Measurements from ENCODE around the gene NPTXR. TPM values are rescaled to one million over a fixed set of nuclear protein-coding genes. Genes with fewer than 3 reads are reported as not detected.

Gene NPTXR
- total RNA-seq (2021), result 10.4 to 11.2 TPM (median 10.6 TPM) in 3 replicates
- Bru-seq, nascent RNA, result percentile 43 among the genes with signal in this experiment
- long read RNA-seq, experiment 1, full-length matches to known transcripts, result 12 of 29 reads
- long read RNA-seq, experiment 1, partial matches to known transcripts, result 2 of 29 reads
- long read RNA-seq, experiment 1, other reads (novel, unspliced or antisense), result 15 of 29 reads
- long read RNA-seq, experiment 2, full-length matches to known transcripts, result 4 of 21 reads
- long read RNA-seq, experiment 2, partial matches to known transcripts, result 0 of 21 reads
- long read RNA-seq, experiment 2, other reads (novel, unspliced or antisense), result 17 of 21 reads
- long read RNA-seq, experiment 3, partial matches to known transcripts, result 0 of 1 reads
- long read RNA-seq, experiment 3, other reads (novel, unspliced or antisense), result 1 of 1 reads

GRCh38 chr22:38843657-38844314, at the start of gene NPTXR:
Gene NPTXR, minus strand, starts transcription at chr22:38844028.
- Mint-ChIP-seq H3K27ac (no peak within 1 kb of the TSS), H3K36me3 (no peaks in the 10 kb centered on the region), H3K4me1 (peaks cover 21% of the 10 kb centered on the region), H3K27me3 (ENCODE audit: low read depth) (peaks cover 69% of the 10 kb centered on the region), H3K4me3 (peak within 1 kb of the TSS; percentile 81), H3K9me3 (no peaks in the 10 kb centered on the region)
- DNase-seq (ENCODE audit: low spot score), result peak; percentile 59
- ChIA-PET POLR2A (interaction anchor here (1.0 kb wide), 1 partner anchor 17 kb away, joined by 3 read pairs; no protein-coding TSS in a partner anchor), CTCF (interaction anchor here (0.9 to 3.9 kb wide), 9 partner anchors 9 to 119 kb away, joined by 3 to 51 read pairs (median 8); no protein-coding TSS in a partner anchor)
- peak; percentile 77 for ATAC-seq
- peak; percentile 59; the same call in 1 of the 2 replicates for TF ChIP-seq SP1 (CRISPR knock-in tag; conservative IDR thresholded peaks at IDR 0.05)
- TF ChIP-seq AR (CRISPR knock-in tag; IDR thresholded peaks at IDR 0.05), result no peak
- TF ChIP-seq E2F5 (CRISPR knock-in tag; IDR thresholded peaks at IDR 0.05), result 0 out of 2 replicates have a peak, but pooled peaks have one; percentile 26

- Mint-ChIP-seq H3K4me1 (no peaks in the 10 kb centered on the region), H3K4me3 (no peak overlapping the region), H3K36me3 (no peaks in the 10 kb centered on the region), H3K27ac (no peak overlapping the region), H3K9me3 (peaks cover 18% of the 10 kb centered on the region), H3K27me3 (ENCODE audit: low read depth) (peaks cover 4% of the 10 kb centered on the region)
- no peak for ATAC-seq
- POLR2A ChIA-PET, result no interaction called here
- DNase-seq (ENCODE audit: low spot score), result no peak
- CTCF ChIA-PET, result no interaction called here
- no peak for TF ChIP-seq ZMAT4 (CRISPR knock-in tag; IDR thresholded peaks at IDR 0.05)
- no peak for TF ChIP-seq ZNF423 (CRISPR knock-in tag; IDR thresholded peaks at IDR 0.05)
- no peak for TF ChIP-seq ZNF232 (CRISPR knock-in tag; IDR thresholded peaks at IDR 0.05)
- TF ChIP-seq NFATC4 (CRISPR knock-in tag; IDR thresholded peaks at IDR 0.05), result no peak
- no peak for TF ChIP-seq GABPB1 (CRISPR knock-in tag; IDR thresholded peaks at IDR 0.05)
- no peak for TF ChIP-seq E2F5 (CRISPR knock-in tag; IDR thresholded peaks at IDR 0.05)
- no peak for TF ChIP-seq FOXJ3 (CRISPR knock-in tag; IDR thresholded peaks at IDR 0.05; ENCODE audit: borderline replicate concordance)
- TF ChIP-seq, protein P1, sequence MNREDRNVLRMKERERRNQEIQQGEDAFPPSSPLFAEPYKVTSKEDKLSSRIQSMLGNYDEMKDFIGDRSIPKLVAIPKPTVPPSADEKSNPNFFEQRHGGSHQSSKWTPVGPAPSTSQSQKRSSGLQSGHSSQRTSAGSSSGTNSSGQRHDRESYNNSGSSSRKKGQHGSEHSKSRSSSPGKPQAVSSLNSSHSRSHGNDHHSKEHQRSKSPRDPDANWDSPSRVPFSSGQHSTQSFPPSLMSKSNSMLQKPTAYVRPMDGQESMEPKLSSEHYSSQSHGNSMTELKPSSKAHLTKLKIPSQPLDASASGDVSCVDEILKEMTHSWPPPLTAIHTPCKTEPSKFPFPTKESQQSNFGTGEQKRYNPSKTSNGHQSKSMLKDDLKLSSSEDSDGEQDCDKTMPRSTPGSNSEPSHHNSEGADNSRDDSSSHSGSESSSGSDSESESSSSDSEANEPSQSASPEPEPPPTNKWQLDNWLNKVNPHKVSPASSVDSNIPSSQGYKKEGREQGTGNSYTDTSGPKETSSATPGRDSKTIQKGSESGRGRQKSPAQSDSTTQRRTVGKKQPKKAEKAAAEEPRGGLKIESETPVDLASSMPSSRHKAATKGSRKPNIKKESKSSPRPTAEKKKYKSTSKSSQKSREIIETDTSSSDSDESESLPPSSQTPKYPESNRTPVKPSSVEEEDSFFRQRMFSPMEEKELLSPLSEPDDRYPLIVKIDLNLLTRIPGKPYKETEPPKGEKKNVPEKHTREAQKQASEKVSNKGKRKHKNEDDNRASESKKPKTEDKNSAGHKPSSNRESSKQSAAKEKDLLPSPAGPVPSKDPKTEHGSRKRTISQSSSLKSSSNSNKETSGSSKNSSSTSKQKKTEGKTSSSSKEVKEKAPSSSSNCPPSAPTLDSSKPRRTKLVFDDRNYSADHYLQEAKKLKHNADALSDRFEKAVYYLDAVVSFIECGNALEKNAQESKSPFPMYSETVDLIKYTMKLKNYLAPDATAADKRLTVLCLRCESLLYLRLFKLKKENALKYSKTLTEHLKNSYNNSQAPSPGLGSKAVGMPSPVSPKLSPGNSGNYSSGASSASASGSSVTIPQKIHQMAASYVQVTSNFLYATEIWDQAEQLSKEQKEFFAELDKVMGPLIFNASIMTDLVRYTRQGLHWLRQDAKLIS (CRISPR knock-in tag; IDR thresholded peaks at IDR 0.05; ENCODE audit: borderline replicate concordance), result no peak
- TF ChIP-seq, protein P2, sequence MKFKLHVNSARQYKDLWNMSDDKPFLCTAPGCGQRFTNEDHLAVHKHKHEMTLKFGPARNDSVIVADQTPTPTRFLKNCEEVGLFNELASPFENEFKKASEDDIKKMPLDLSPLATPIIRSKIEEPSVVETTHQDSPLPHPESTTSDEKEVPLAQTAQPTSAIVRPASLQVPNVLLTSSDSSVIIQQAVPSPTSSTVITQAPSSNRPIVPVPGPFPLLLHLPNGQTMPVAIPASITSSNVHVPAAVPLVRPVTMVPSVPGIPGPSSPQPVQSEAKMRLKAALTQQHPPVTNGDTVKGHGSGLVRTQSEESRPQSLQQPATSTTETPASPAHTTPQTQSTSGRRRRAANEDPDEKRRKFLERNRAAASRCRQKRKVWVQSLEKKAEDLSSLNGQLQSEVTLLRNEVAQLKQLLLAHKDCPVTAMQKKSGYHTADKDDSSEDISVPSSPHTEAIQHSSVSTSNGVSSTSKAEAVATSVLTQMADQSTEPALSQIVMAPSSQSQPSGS (CRISPR knock-in tag; IDR thresholded peaks at IDR 0.05; ENCODE audit: borderline replicate concordance, low read depth), result no peak
- no peak for TF ChIP-seq JUN (CRISPR knock-in tag; IDR thresholded peaks at IDR 0.05)
- TF ChIP-seq, protein P3, sequence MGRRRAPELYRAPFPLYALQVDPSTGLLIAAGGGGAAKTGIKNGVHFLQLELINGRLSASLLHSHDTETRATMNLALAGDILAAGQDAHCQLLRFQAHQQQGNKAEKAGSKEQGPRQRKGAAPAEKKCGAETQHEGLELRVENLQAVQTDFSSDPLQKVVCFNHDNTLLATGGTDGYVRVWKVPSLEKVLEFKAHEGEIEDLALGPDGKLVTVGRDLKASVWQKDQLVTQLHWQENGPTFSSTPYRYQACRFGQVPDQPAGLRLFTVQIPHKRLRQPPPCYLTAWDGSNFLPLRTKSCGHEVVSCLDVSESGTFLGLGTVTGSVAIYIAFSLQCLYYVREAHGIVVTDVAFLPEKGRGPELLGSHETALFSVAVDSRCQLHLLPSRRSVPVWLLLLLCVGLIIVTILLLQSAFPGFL (CRISPR knock-in tag; IDR thresholded peaks at IDR 0.05; ENCODE audit: borderline replicate concordance), result no peak
- no peak for TF ChIP-seq HMGA2 (CRISPR knock-in tag; IDR thresholded peaks at IDR 0.05)
- no peak for TF ChIP-seq ZNF281 (CRISPR knock-in tag; IDR thresholded peaks at IDR 0.05)
- no peak for TF ChIP-seq ZNF263 (CRISPR knock-in tag; IDR thresholded peaks at IDR 0.05; ENCODE audit: low read depth)
These were observed 47.4 kb upstream of the NPTXR start for GRCh38 chr22:38891256-38891655.

Data from WTC11 (cell line).